Neural progenitor cell (in vitro differentiated cells): ENCODE data around the gene KIAA1549.

Experiments
- EZH2 ChIP-seq: fragments of 200-600 bp; sonication (generic); IDR thresholded peaks from 2 replicates; pipeline ENCODE4 v1.6.1; 2017; ENCODE audit warnings: antibody characterized with exemption, mild to moderate bottlenecking, moderate library complexity
- EZH2phosphoT487 ChIP-seq: fragments of 200-600 bp; sonication (generic); IDR thresholded peaks from 2 replicates; pipeline ENCODE4 v1.6.1; 2017; ENCODE audit warnings: antibody characterized with exemption
- TF ChIP-seq, protein P1 (sequence below): fragments of 200-600 bp; sonication (generic); IDR thresholded peaks from 2 replicates; pipeline ENCODE4 v1.5.1; 2017; ENCODE audit warnings: antibody characterized with exemption, mild to moderate bottlenecking

DNA sequence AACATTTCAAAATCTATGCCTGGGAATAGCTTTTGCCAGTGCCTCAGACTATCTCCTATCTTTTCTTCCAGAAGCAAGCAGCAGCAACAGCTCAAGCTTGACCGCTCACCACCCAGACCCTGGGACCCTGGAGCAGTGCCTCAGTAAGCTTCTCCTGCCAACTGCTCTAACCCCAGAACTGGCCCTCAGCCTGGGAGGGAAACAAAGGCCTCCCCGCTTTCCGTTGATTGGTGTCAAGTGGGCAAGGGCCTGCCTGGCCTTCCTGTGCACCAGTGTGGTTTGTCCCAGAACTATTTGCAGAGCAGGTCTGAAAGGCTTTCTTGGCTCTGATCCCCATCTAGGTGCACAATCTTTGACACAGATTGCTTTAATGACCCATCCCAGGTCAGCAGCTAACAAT, 179.9 kb downstream of the KIAA1549 start:
- TF ChIP-seq EZH2 (no peak), EZH2phosphoT487 (no peak)
- TF ChIP-seq, protein P1, sequence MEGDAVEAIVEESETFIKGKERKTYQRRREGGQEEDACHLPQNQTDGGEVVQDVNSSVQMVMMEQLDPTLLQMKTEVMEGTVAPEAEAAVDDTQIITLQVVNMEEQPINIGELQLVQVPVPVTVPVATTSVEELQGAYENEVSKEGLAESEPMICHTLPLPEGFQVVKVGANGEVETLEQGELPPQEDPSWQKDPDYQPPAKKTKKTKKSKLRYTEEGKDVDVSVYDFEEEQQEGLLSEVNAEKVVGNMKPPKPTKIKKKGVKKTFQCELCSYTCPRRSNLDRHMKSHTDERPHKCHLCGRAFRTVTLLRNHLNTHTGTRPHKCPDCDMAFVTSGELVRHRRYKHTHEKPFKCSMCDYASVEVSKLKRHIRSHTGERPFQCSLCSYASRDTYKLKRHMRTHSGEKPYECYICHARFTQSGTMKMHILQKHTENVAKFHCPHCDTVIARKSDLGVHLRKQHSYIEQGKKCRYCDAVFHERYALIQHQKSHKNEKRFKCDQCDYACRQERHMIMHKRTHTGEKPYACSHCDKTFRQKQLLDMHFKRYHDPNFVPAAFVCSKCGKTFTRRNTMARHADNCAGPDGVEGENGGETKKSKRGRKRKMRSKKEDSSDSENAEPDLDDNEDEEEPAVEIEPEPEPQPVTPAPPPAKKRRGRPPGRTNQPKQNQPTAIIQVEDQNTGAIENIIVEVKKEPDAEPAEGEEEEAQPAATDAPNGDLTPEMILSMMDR = no peak
